ENCODE results near the gene KDM1B. TPM values are rescaled to one million over a fixed set of nuclear protein-coding genes. Genes with fewer than 3 reads are reported as not detected.

Gene KDM1B
- total and polyA plus RNA-seq, 9 of the 15 experiments (the other 6 are each of a cell fraction or from before 2014, with no cell fraction given) = 1.4 to 58.9 (median 36.3) TPM

DNA sequence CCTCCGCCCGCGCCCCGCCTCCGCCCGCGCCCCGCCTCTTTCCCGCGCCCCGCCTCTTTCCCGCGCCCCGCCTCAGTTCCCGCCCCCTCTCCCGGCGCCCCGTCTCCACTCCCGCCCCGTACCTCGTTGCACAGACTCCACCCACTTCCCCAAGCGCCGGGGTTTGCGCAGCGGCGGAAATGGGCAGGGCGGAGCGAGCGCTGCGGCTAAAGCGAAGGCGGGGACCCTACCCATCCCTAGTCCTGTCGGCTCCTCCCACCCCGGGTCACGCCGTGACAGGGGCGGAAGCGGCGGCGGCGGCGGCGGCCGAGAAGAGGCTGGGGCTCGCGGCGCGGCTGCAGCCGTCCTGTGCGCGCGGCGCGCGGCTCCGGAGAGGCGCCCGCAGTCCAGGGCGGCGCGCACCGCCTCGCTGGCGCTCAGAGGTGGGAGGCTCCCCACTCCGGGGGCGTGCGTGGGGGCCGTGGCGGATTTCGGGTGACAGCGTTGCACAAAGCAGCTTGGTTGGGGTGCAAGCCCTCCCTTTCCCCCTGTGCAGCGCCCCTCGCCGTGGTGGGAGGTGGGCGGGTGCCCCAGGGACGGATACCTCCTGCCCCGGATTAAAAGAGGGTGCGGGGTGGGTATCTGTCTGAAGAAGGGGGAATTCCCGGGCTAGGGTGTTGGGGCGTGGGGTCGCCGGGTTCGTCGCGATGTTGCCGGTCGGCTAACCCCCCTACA is at the start of gene KDM1B (continued):
- TF ChIP-seq, protein P1, sequence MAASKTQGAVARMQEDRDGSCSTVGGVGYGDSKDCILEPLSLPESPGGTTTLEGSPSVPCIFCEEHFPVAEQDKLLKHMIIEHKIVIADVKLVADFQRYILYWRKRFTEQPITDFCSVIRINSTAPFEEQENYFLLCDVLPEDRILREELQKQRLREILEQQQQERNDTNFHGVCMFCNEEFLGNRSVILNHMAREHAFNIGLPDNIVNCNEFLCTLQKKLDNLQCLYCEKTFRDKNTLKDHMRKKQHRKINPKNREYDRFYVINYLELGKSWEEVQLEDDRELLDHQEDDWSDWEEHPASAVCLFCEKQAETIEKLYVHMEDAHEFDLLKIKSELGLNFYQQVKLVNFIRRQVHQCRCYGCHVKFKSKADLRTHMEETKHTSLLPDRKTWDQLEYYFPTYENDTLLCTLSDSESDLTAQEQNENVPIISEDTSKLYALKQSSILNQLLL (CRISPR knock-in tag; IDR thresholded peaks at IDR 0.05; ENCODE audit: borderline replicate concordance) = no peak
- TF ChIP-seq HMG20B (CRISPR knock-in tag; IDR thresholded peaks at IDR 0.05) (no peak), CHD4 (IDR thresholded peaks at IDR 0.05; ENCODE audit: insufficient read depth, insufficient replicate concordance, low read depth, low read length, poor library complexity, severe bottlenecking) (no peak), RBM34 (IDR thresholded peaks at IDR 0.05; ENCODE audit: borderline replicate concordance, insufficient read depth, low read length) (no peak), KDM4B (IDR thresholded peaks at IDR 0.05; ENCODE audit: borderline replicate concordance in 2 of 2, low read depth in 1 of 2) (no peak), BRF1 (IDR thresholded peaks at IDR 0.05; ENCODE audit: borderline replicate concordance, extremely low read depth, insufficient read length) (no peak), NR2C1 (IDR thresholded peaks at IDR 0.05) (no peak), NR2C1 (tag; IDR thresholded peaks at IDR 0.05) (no peak), PCBP1 (IDR thresholded peaks at IDR 0.05; ENCODE audit: low read depth, low read length, poor library complexity, severe bottlenecking) (no peak), ZNF134 (CRISPR knock-in tag; conservative IDR thresholded peaks at IDR 0.05) (no peak), MCM5 (IDR thresholded peaks at IDR 0.05; ENCODE audit: low read depth) (no peak), CBFA2T3 (IDR thresholded peaks at IDR 0.05) (no peak)
- TF ChIP-seq, protein P2, sequence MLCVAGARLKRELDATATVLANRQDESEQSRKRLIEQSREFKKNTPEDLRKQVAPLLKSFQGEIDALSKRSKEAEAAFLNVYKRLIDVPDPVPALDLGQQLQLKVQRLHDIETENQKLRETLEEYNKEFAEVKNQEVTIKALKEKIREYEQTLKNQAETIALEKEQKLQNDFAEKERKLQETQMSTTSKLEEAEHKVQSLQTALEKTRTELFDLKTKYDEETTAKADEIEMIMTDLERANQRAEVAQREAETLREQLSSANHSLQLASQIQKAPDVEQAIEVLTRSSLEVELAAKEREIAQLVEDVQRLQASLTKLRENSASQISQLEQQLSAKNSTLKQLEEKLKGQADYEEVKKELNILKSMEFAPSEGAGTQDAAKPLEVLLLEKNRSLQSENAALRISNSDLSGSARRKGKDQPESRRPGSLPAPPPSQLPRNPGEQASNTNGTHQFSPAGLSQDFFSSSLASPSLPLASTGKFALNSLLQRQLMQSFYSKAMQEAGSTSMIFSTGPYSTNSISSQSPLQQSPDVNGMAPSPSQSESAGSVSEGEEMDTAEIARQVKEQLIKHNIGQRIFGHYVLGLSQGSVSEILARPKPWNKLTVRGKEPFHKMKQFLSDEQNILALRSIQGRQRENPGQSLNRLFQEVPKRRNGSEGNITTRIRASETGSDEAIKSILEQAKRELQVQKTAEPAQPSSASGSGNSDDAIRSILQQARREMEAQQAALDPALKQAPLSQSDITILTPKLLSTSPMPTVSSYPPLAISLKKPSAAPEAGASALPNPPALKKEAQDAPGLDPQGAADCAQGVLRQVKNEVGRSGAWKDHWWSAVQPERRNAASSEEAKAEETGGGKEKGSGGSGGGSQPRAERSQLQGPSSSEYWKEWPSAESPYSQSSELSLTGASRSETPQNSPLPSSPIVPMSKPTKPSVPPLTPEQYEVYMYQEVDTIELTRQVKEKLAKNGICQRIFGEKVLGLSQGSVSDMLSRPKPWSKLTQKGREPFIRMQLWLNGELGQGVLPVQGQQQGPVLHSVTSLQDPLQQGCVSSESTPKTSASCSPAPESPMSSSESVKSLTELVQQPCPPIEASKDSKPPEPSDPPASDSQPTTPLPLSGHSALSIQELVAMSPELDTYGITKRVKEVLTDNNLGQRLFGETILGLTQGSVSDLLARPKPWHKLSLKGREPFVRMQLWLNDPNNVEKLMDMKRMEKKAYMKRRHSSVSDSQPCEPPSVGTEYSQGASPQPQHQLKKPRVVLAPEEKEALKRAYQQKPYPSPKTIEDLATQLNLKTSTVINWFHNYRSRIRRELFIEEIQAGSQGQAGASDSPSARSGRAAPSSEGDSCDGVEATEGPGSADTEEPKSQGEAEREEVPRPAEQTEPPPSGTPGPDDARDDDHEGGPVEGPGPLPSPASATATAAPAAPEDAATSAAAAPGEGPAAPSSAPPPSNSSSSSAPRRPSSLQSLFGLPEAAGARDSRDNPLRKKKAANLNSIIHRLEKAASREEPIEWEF (CRISPR knock-in tag; IDR thresholded peaks at IDR 0.05) = no peak
- TF ChIP-seq, protein P3, sequence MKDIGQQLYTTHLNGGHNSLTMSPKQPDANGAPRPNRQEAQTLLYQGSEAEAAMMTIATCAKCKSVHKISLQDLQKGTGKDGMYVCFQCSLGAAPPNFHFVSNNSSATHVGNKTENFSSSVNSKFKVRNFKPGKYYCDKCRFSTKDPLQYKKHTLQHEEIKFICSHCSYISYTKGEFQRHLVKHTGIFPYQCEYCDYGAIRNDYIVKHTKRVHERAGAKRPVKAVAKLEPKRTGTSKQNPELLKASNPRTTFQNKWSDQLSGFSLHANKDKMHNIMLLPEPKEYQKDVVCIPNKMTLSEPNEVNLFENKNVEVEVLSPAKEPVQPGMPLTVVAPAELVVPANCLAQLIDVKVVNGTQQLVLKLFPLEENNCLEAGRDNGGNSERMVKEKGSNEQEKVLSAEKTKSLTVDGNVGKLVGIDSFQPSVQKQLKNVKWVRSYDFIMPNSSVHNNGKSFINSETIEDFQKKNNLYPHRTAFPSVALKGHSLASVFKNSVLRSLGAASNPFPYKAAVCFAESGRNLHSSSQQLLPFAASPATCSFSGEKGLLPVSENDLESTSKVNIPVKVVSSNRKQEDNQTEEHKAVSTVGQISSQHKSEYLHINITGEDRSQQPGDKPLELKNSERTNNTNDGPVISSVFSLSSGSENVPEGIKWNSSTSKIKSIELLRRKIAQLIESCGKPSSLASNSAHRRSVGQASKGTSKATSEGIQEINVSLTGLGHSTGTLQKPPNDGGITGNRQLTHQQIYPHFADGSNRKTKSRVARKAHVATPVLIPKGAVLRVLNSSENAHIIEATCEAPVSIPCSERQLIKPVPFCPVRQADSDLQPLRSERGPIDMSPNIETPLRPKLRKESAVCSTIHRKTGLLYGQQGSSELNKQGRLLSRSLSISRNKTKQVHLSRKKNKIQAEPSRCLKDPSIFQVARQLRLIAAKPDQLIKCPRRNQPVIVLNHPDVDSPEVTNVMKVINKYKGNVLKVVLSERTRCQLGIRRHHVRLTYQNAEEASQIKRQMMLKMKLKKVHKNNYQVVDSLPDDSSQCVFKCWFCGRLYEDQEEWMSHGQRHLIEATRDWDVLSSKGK (CRISPR knock-in tag; IDR thresholded peaks at IDR 0.05) = no peak
- TF ChIP-seq, protein P4, sequence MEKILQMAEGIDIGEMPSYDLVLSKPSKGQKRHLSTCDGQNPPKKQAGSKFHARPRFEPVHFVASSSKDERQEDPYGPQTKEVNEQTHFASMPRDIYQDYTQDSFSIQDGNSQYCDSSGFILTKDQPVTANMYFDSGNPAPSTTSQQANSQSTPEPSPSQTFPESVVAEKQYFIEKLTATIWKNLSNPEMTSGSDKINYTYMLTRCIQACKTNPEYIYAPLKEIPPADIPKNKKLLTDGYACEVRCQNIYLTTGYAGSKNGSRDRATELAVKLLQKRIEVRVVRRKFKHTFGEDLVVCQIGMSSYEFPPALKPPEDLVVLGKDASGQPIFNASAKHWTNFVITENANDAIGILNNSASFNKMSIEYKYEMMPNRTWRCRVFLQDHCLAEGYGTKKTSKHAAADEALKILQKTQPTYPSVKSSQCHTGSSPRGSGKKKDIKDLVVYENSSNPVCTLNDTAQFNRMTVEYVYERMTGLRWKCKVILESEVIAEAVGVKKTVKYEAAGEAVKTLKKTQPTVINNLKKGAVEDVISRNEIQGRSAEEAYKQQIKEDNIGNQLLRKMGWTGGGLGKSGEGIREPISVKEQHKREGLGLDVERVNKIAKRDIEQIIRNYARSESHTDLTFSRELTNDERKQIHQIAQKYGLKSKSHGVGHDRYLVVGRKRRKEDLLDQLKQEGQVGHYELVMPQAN (IDR thresholded peaks at IDR 0.05; ENCODE audit: borderline replicate concordance) = no peak

Data from K562 (cell line).